Head of caudate nucleus (tissue), 42 donors: ENCODE results near the gene KRTAP4-1.
"Not testable (repeated sequence)": the region's sequence is repeated elsewhere in the genome, so short reads cannot be mapped to it uniquely, and the experiment has no call there.

Source experiments
- DNase-seq, 42 donors: peaks; one replicate each; pipeline versions ENCODE4 v3.0.0 to v3.0.0-alpha.2; 2020 to 2021; ENCODE audit warnings: mixed read lengths in 7 of 42
- intact Hi-C: fragments of 100-400 bp; cut with DNase I; formaldehyde crosslinking; loops from one replicate; pipeline ENCODE4 v1.15.0; 2022

The KRTAP4-1 gene

GRCh38 chr17:41184480-41184961 lies at the start of gene KRTAP4-1:
TSS of gene KRTAP4-1 (minus strand) at chr17:41184911. CDS start at chr17:41184854, 57 bp downstream.
- intact Hi-C loops, result no loop called here
- no peak for DNase-seq

- DNase-seq, intact Hi-C loops: not testable (repeated sequence)
These were observed 47.8 kb upstream of the KRTAP4-1 start, which contains the start of gene KRTAP9-3 for GRCh38 chr17:41232399-41233105. TSS of gene KRTAP9-3 (plus strand) at chr17:41232449. CDS start at chr17:41232502, 53 bp downstream.

- peak in 19 of 42 donors; percentile 7 to 64 (median 30) for DNase-seq
- intact Hi-C loops, result no loop called here
These were observed 47.0 kb upstream of the KRTAP4-1 start for GRCh38 chr17:41231731-41232130.

- DNase-seq, result no peak
- intact Hi-C loops, result no loop called here
These were observed 45.4 kb upstream of the KRTAP4-1 start for GRCh38 chr17:41230094-41230493.

- intact Hi-C loops, DNase-seq: not testable (repeated sequence)
These were observed 41.9 kb upstream of the KRTAP4-1 start, which contains the start of gene KRTAP9-2 for GRCh38 chr17:41226598-41227095. TSS of gene KRTAP9-2 (plus strand) at chr17:41226648. CDS start at chr17:41226655, 7 bp downstream.

- DNase-seq, result no peak
- intact Hi-C loops, result no loop called here
These were observed 41.3 kb upstream of the KRTAP4-1 start for GRCh38 chr17:41226051-41226450.

- intact Hi-C loops, result no loop called here
- no peak for DNase-seq
These were observed 39.1 kb upstream of the KRTAP4-1 start for GRCh38 chr17:41223821-41224220.

GRCh38 chr17:41215681-41216080 lies 31.0 kb upstream of the KRTAP4-1 start:
- intact Hi-C loops, result no loop called here
- DNase-seq, result no peak

- intact Hi-C loops, result no loop called here
- no peak for DNase-seq
These were observed 27.9 kb upstream of the KRTAP4-1 start for GRCh38 chr17:41212524-41213169.

GRCh38 chr17:41211845-41212466 lies 27.2 kb upstream of the KRTAP4-1 start:
- DNase-seq, result no peak
- intact Hi-C loops, result no loop called here

GRCh38 chr17:41199421-41200078 lies 14.8 kb upstream of the KRTAP4-1 start:
- DNase-seq, result no peak
- intact Hi-C loops, result no loop called here

- no peak for DNase-seq
- intact Hi-C loops, result no loop called here
These were observed 11.4 kb upstream of the KRTAP4-1 start for GRCh38 chr17:41196068-41196467.

- DNase-seq, result no peak
- intact Hi-C loops, result no loop called here
These were observed 5.6 kb upstream of the KRTAP4-1 start for GRCh38 chr17:41190328-41190727.

- intact Hi-C loops, DNase-seq: not testable (repeated sequence)
These were observed 5.2 kb upstream of the KRTAP4-1 start, which contains the start of gene KRTAP9-1 for GRCh38 chr17:41189837-41190318. TSS of gene KRTAP9-1 (plus strand) at chr17:41189887. CDS start at chr17:41189887, 0 bp downstream.

GRCh38 chr17:41186872-41187271 lies 2.2 kb upstream of the KRTAP4-1 start:
- DNase-seq, result no peak
- intact Hi-C loops, result no loop called here

GRCh38 chr17:41185001-41185400 lies 290 bp upstream of the KRTAP4-1 start:
- DNase-seq, result no peak

GRCh38 chr17:41178843-41179616 lies 5.7 kb downstream of the KRTAP4-1 start:
- intact Hi-C loops, result no loop called here
- no peak for DNase-seq

More at GRCh38 chr17:41185001-41185400, 290 bp upstream of the KRTAP4-1 start:
- intact Hi-C loops, result no loop called here

- DNase-seq, result no peak
These were observed 6.4 kb downstream of the KRTAP4-1 start for GRCh38 chr17:41178341-41178740.

More at GRCh38 chr17:41178341-41178740, 6.4 kb downstream of the KRTAP4-1 start:
- intact Hi-C loops, result no loop called here
